Fibroblast of villous mesenchyme (primary cell): ENCODE measurements around the gene RNF111. TPM values are rescaled to one million over a fixed set of nuclear protein-coding genes. Genes with fewer than 3 reads are reported as not detected.
"Not testable (repeated sequence)": the region's sequence is repeated elsewhere in the genome, so short reads cannot be mapped to it uniquely, and the experiment has no call there.

ENCODE experiments used
- DNase-seq: peaks from one replicate; pipeline ENCODE4 v3.0.0-alpha.2; 2010; ENCODE audit warnings: low read depth
- H3K4me3 ChIP-seq: 2 replicates; pipeline ENCODE4 v1.5.1; 2011; ENCODE audit warnings: low read depth, mild to moderate bottlenecking, low read length
- total RNA-seq: library from RNA; depleted of rRNA; stranded (reverse); fragments of >200 nt; gene quantifications from 2 replicates; pipeline ENCODE4 v1.2.3, GENCODE V29; 2012
- TF ChIP-seq, protein P1 (sequence below): IDR thresholded peaks from 2 replicates; pipeline ENCODE4 v1.5.1; 2012; ENCODE audit warnings: low read depth, mild to moderate bottlenecking, low read length; ENCODE audit not compliant: insufficient read depth

The RNF111 gene
- total RNA-seq, 1 donor = 35.0 TPM

DNA sequence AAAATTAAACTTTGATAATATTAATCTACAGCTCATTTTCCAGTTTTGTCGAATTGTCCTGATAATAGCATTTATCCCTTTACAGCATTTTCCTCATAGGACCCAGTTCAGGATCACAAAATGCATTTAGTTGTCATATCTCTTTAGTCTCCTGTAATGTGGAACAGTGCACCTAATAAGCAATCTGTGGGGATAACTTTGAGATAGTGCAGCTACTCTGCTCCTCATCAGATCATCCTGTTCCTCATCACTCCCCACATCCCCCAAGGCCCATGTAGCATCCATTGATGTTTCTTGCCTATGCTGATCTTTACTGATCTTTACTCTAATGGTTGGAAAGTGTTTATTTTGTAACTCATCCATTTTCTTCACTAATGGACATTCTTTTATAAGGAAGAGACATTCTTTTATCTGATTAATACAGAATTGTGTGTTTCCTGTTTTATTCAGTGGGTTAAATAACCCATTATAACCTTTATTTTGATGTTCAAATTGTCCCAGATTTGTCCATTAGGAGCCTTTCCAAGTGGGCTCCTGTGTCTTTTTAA is 7.5 kb downstream of the RNF111 start:
- no peak for DNase-seq
- H3K4me3 ChIP-seq = no peak overlapping the region
- TF ChIP-seq, protein P1, sequence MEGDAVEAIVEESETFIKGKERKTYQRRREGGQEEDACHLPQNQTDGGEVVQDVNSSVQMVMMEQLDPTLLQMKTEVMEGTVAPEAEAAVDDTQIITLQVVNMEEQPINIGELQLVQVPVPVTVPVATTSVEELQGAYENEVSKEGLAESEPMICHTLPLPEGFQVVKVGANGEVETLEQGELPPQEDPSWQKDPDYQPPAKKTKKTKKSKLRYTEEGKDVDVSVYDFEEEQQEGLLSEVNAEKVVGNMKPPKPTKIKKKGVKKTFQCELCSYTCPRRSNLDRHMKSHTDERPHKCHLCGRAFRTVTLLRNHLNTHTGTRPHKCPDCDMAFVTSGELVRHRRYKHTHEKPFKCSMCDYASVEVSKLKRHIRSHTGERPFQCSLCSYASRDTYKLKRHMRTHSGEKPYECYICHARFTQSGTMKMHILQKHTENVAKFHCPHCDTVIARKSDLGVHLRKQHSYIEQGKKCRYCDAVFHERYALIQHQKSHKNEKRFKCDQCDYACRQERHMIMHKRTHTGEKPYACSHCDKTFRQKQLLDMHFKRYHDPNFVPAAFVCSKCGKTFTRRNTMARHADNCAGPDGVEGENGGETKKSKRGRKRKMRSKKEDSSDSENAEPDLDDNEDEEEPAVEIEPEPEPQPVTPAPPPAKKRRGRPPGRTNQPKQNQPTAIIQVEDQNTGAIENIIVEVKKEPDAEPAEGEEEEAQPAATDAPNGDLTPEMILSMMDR = no peak

DNA sequence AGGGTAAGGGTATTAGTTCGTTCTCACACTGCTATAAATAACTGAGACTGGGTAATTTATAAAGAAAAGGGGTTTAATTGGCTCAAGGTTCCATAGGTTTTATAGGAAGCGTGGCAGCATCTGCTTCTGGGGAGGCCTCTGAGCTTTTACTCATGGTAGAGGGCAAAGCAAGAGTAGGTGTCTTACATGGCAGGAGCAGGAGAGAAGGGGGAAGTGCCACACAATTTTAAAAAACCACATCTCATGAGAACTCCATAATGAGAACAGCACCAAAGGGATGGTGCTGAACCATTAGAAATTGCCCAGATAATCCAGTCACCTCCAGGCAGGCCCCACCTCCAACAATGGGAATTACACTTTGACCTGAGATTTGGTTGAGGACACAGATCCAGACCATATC is 12.2 kb downstream of the RNF111 start:
- TF ChIP-seq, protein P1 = no peak
- no peak for DNase-seq
- H3K4me3 ChIP-seq = no peak overlapping the region

DNA sequence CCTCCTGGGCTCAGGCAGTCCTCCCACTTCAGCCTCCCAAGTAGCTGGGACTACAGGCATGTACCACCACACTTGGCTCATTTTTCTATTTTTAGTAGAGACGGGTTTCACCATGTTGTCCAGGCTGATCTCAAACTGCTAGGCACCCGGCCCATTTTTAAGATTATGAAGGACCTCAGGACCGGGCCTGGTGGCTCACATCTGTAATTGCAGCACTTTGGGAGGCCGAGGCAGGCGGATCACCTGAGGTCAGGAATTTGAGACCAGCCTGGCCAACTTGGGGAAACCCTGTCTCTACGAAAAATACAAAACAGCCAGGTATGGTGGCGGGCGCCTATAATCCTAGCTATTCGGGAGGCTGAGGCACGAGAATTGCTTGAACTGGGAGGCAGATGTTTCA is 12.8 kb downstream of the RNF111 start:
- not testable (repeated sequence) for DNase-seq, H3K4me3 ChIP-seq

DNA sequence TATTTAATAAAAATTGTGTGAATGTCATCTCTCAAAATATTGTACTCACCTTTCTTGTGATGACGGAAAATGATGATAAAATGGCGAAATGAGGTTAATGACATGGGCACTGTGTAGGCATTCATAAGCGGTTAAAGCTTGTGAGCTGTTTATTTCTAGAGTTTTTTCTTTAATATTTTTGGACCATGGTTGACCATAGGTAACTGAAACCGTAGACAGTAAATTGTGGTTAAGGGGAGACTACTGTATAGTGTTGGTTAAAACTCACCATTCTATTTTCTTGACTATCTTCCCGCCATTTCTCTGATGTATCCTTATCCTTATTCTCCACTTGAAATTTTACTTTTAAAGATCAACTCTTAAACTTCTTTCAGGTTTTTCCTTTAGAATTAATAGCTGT is 14.5 kb downstream of the RNF111 start:
- TF ChIP-seq, protein P1 = no peak
- DNase-seq = no peak
- H3K4me3 ChIP-seq = no peak overlapping the region

DNA sequence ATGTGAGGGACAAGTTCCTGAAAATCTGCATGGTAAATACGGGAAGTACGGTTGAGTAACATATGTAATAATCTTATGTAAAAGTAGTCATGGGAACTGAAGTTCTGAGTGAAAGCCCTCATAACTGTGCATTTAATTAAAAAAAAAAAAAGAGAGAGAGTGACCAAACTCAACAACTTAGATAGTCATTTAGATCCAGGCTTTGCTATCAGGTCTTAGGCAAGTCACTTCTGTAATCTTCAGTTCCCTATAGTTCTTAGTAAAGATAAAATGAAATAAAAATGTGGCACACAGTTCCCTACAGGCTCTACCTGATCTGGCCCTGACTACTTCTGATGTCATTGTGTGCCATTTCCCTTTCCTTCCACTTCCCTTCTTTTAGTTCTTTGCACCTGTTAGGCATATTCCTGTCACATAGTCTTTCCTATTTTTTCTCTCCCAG is 15.0 kb downstream of the RNF111 start:
- no peak for DNase-seq
- no peak overlapping the region for H3K4me3 ChIP-seq
- TF ChIP-seq, protein P1 = no peak

DNA sequence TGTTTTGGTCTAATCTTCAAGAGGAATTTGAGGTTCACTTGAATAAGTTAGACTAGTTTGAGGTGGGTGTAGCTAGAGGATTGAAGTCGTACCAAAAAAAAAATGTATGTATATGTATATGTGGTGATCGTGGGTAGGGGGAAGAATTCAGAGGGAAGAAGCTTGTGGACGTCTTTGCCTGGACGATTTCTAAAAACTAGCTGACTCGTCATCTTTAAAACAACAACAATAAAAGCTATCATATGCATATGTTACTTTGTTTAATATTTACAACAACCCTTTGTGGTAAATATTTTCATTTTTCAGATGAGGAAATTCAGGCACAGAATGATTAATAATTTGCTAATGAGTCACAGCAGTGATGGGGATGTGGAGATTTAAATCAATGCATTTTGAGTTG is 18.1 kb downstream of the RNF111 start:
- DNase-seq = peak; percentile 39
- H3K4me3 ChIP-seq = no peak overlapping the region
- TF ChIP-seq, protein P1 = no peak

DNA sequence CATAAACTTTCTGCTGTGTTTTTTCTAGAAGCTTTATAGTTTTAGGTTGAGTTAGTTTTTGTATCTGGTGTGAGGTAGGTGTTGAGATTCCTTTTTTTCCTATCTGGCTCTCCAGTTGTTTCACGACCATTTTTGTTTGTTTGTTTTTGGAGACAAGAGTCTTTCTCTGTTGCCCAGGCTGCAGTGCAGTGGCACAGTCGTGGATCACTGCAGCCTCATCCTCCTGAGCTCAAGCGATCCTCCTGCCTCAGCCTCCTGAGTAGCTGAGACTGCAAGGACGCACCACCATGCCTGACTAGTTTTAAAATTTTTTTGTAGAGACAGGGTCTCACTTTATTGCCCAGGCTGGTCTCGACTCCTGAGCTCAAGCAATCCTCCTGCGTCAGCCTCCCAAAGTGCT is 20.6 kb downstream of the RNF111 start:
- no peak for DNase-seq
- H3K4me3 ChIP-seq = no peak overlapping the region
- TF ChIP-seq, protein P1 = no peak
